HG03045 (cell line): ENCODE data around the gene TMED8.
A peak's percentile ranks its signal among the peaks of the same experiment; 100 is the strongest.
"Not testable (repeated sequence)": the region's sequence is repeated elsewhere in the genome, so short reads cannot be mapped to it uniquely, and the experiment has no call there.

Experiments used
- ATAC-seq: cut with Tn5 transposase; IDR thresholded peaks from one replicate; pipeline ENCODE4 v1.9.1; 2021; ENCODE audit warnings: mild to moderate bottlenecking, moderate library complexity; ENCODE audit not compliant: unreplicated experiment

TMED8 gene, protein sequence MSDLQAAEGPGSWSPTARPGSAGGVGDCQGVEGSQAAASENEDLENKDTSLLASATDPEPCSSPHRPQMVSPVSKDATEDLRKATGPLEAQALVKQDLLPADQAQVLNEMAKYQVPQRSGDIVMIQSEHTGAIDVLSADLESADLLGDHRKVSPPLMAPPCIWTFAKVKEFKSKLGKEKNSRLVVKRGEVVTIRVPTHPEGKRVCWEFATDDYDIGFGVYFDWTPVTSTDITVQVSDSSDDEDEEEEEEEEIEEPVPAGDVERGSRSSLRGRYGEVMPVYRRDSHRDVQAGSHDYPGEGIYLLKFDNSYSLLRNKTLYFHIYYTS

DNA sequence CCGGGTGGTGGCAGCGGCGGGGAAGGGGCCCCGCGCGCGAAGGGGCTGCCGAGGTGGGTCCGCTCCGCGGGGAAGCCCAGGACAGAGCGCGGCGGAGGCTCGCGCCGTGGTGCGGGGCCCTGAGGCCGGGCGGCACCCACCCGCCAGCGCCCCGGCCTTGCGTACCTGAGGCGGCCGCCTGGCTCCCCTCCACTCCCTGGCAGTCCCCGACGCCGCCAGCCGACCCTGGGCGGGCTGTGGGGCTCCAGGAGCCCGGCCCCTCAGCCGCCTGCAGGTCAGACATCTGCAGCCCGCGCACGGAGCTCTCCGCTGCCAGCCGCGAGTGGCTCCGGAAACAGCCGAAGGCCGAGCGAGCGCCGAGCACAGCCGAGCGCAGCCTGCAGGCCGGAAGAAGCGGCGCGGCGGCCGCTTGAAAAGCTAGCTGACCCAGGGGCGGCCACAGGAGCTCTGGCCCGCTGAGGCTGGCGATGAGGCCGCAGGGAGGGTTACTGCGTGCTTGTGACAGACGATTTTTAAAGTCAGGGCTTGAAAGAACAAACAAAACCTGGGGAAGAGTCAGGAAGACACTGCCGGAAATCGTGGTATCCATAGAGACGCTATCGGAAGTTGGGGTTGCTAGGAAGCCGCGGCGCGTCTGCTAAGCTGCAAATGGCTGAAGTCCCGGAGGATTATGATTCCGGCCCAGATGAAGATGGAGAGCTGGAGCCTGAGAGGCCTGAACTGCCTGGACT, at the start of gene TMED8, which contains the start of gene SAMD15:
TSS of gene TMED8 (minus strand) at position 324 of the 731 bp plus-strand sequence. CDS start at position 283, 41 bp downstream.
TSS of gene SAMD15 (plus strand) at position 609 of the 731 bp plus-strand sequence. CDS start at position 649, 40 bp downstream.
- peak; percentile 89 for ATAC-seq

DNA sequence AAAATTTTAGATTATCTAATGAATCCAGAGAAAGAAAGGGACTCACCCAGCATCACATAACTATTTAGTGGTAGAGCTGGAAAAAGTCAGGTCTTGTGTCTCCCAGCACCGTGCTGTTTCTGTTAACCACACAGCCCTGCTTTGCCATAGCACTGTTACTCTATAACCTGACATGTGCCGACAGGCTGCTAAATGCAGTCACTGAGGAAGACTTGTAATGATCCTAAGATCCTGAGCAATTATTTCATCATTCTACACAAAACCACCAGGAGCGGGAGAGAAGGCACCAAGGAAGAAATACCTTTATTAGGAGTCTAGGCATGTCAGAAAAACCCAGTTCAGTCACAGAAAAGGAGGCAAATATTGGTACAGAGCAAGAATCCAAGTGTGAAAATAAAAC, 49.5 kb upstream of the TMED8 start:
- no peak for ATAC-seq

DNA sequence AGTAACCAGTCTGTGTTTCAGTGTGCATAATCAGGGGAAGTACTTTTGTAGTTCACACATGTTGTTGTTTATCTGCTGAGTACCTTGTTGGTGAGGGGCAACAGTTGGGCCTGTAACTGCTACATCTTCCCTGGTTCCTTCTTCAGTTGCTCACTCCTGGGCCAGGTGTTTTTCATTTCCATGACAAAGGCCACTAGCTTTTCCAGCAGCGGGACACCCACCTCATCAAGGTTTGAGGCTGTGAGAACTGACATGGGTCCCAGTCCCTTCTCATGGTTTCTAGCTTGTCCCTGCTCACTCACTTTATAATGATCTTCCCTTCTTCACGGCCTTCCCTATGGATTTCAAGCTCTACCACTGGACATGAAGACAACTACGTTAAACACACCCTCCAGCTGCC, 48.0 kb upstream of the TMED8 start:
- no peak for ATAC-seq

DNA sequence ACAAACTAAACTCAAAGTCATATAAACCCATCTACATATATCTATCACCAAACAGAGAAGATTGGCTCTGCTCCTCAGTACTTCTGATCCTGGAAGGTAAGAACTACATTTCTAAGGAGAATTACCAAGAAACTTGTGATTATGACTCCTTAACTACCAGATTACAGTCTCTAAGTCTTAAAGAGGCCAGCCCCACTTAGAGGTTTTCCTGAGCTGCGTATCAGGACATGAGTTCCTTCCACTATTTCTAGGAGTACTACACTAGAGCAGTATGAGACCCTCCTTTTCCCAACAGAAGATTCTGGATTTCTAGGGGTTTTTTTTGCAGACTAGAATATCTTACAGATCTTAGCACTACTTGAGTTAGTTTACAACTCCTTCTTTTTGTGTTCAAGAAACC, 46.5 kb upstream of the TMED8 start, which contains the start of gene NOXRED1:
TSS of gene NOXRED1 (minus strand) at position 101 of the 400 bp plus-strand sequence. CDS start 634 bp downstream, outside the sequence.
- no peak for ATAC-seq

DNA sequence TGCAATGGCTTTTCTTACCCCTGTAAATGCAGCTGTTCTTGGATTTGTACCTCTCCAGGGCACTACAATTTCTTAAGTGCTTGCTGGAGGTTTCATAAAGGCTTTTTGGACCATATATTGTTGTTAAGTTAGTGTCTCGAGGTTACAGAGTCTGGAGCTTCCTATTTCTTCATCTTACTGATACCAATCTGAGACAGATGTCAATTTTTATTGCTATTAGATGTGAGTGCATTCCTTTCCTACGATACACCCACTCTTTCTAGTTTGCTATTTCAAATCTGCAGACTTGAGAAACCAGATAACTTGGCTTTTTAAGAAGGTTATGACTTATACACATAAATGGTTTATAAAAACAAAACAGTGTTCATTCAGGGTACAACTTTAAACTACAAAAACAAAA, 44.3 kb upstream of the TMED8 start:
- no peak for ATAC-seq

DNA sequence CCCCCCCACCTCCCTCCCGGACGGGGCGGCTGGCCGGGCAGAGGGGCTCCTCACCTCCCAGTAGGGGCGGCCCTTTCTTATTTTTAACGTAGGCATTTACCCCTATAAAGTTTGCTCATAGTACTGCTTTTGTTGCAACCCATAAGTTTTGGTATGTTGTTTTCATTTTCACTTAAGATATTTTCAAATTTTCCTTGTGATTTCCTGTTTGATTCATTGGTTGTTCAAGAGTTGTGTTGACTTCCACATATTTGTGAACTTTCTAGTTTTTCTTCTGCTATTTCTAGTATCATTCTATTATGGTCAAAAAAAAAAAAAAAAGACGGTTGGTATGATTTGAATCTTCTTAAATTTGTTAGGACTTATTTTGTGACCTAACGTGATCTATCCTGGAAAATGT, 39.9 kb upstream of the TMED8 start:
- no peak for ATAC-seq

DNA sequence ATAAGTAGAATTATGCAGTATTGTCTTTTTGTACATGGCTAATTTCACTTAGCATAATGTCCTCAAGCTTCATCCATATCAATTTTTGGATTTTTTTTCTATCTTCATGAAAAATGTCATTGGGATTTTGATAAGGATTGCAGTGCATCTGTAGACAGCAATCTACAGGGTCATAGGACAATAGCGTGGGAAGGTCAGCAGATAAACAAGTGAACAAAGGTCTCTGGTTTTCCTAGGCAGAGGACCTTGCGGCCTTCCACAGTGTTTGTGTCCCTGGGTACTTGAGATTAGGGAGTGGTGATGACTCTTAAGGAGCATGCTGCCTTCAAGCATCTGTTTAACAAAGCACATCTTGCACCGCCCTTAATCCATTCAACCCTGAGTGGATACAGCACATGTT, 39.2 kb upstream of the TMED8 start:
- not testable (repeated sequence) for ATAC-seq

DNA sequence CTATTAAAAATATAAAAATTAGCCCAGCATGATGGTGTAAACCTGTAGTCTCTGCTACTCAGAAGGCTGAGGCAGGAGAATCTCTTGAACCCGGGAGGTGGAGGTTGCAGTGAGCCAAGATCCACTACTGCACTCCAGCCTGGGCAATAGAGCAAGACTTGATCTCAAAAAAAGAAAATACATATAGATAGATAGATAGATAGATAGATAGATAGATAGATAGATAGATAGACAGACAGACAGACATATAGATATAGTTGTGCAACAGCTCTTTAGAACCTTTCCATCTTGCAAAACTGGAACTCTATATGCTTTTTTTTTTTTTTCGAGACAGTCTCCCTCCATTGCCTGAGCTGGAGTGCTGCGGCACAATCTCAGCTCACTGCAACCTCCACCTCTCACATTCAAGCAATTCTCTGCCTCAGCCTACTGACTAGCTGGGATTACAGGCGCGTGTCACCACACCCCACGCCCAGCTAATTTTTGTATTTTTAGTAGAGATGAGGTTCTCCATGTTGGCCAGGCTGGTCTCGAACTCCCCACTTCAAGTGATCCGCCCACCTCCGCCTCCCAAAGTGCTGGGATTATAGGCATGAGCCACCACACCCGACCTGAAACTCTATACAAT, 38.6 kb upstream of the TMED8 start:
- ATAC-seq = not testable (repeated sequence)

DNA sequence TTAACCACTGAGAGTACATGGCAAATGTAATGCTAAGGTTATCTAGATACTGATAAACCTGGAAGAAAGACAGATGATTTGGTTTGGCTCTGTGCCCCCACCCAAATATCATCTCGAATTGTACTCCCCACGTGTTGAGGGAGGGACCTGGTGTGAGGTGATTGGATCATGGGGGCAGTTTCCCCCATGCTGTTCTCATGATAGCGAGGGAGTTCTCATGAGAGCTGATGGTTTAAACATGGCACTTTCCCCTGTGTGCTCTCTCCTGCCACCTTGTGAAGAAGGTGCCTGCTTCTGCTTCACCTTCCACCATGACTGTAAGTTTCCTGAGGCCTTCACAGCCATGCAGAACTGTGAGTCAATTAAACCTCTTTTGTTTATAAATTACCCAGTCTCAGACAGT, 32.2 kb upstream of the TMED8 start:
- no peak for ATAC-seq

DNA sequence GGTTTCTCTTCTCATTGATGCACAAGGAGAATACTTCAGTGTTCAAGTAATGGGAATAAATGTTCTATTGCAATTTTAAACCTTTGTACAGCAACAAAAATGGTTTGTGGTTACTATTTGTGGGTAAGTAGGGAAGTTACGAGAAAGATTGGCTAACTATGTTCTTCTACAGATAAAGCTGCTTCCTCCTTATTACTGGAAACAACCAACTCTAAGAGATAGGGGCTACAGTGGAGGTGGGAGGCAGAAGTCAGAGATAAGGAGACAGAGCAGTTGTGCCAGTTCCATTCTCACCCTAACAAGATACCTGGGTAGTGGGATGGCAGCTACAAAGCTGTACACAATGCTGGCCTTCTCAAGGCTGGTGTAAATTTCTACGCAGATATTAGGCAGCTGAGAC, 30.3 kb upstream of the TMED8 start:
- no peak for ATAC-seq

DNA sequence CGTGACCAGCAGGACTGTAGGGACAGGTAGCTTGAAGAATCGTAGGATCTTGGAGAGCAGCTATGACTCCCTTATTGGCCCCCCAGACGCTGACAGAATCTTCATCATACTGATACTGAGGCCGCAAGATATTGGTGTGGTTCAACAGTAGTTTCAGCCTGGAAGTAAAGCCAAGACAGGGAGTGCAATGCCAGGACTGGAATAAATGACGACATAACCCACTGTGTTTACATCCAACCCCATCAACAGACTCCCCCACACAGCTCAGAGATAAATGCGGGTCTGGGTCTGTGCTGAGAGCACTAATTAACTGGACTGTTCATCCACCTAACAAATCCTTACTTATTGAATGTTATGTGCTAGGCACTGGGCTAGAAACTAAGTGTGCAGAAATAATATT, 29.8 kb upstream of the TMED8 start:
- ATAC-seq = no peak

DNA sequence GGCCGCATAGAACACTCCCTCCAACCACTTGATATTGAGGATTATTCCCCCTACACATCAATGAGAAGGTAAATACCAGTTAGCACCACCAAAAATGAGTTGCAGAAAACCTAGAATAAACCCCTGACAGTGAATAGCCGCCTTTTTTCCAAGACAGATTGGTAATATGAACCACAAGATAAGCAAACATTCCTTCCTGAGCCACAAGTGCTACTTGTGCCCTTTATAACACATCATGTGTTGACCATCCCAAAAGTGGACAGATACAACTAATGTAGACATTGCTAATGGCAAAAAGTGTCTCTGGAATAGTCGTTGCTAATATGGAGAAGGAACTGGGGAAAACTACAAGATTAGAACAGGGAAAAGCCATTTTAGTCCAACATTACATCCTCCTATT, 29.2 kb upstream of the TMED8 start:
- no peak for ATAC-seq

DNA sequence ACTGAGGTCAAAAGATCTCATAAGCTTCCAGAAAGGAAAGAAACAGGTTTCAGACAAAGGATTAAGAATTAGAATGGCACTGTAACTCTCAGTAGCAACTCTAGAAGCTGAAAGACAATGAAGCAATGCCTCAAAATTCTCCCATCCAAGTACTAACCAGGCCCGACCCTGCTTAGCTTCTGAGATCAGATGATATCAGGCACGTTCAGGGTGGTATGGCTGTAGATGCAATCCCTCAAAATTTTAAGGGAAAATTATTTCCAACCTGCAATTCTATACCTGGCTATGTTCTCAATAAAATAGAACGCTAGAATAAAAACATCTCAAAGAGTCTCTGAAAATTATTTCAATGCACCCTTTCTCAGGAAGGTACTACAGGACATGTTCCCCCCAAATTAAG, 26.9 kb upstream of the TMED8 start:
- no peak for ATAC-seq

DNA sequence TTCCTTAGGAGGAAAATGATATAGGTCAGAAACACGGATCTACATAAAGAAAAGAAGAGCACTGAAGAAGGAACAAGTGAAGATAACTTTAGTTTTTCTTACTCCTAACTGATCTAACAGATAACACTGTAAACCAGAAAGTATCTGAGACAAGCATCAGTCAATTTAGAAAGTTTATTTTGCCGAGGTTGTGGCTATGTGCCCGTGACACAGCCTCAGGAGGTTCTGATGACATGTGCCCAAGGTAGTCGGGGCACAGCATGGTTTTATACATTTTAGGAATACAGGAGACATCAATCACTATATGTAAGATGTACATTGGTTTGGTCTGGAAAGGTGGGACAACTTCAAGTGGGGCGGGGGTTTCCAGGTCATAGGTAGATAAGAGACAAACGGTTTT, 23.3 kb upstream of the TMED8 start:
- no peak for ATAC-seq

DNA sequence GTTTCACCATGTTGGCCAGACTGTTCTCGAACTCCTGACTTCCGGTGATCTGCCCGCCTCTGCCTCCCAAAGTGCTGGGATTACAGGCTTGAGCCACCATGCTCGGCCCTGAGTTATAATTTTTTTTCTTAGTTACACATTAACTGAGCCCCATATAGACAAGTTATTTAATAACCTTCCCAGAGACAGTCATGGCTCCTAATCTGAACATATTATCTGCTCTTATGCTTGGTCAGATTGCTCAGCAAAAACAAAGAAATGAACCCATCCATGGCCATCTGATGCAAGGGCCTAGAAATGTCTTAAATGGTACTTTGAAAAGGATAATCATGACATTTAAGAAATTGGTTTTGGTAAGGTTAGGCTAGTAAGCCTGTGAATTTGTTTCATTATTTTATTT, 13.3 kb upstream of the TMED8 start:
- ATAC-seq = no peak

DNA sequence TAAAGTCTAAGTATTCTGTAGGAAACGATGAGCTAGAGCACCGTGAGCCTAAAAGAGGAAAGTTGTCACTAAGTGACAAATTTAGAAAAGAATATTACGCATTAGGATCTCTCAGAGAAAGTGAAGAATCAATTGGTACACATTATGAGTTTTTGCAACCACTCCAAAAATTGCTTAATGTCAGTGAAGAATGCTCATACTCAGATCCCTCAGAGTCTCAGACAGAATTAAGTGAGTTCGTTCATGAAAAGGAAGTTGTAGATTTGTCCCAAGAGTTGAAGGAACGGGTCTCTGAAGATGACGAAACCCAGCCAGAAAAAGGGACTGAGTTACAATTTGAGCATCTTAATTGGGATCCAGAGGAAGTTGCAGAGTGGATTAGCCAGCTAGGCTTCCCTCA, 1.8 kb upstream of the TMED8 start:
- no peak for ATAC-seq

DNA sequence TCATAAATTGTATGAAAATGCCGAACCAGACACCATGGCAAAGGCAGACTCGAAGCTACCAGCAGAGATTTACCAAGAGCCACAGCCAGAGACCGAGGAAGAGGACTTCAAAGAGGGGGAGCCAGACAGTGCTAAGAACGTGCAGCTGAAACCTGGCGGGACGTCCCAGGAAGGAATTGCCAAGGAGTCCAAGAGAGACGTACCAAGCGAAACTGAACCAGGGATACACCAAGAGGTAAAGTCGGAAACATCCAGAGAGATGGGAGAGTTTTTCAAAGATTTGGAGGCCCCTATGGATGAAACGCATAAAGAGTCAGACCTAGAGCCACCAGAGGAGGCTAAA, 579 bp upstream of the TMED8 start:
- ATAC-seq = peak; percentile 0

DNA sequence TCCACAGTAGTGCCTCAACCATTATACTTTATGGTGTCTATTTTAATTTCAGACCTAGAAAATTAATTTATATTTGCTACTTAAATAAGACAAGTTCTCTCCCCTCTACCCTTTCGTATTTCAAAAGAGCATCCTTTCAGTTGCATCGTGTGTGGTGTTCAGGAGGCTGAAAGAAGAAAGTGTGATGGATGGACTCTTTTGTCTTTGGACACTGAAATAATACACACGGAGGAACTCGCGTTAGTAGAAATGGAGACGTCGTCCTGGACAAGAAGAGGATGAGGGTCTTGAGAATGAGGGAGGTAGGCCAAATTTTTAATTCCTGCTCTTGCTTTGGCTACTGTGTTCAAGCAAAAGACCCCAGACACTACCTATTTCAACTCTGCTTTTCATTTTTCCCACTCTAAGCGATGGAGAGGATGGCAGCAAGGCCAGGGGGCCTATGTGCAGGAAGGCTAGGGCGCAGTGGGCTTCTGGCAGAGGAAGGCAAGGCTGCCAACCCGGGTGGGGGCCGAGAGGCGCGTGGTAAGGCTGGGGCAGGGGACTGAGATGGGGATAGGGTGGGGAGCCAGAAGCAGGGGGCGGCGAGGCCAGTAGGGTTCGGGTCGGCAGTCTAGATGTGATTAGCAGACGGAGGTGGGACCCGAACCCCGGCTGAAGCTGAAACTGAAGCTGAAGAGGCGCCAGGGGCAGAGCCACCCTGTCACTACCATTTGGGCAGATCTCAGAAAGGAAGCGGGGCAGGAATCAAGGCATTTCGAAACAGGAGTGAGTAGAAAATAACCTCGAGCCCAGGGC, 722 bp downstream of the TMED8 start:
- peak; percentile 13 for ATAC-seq

DNA sequence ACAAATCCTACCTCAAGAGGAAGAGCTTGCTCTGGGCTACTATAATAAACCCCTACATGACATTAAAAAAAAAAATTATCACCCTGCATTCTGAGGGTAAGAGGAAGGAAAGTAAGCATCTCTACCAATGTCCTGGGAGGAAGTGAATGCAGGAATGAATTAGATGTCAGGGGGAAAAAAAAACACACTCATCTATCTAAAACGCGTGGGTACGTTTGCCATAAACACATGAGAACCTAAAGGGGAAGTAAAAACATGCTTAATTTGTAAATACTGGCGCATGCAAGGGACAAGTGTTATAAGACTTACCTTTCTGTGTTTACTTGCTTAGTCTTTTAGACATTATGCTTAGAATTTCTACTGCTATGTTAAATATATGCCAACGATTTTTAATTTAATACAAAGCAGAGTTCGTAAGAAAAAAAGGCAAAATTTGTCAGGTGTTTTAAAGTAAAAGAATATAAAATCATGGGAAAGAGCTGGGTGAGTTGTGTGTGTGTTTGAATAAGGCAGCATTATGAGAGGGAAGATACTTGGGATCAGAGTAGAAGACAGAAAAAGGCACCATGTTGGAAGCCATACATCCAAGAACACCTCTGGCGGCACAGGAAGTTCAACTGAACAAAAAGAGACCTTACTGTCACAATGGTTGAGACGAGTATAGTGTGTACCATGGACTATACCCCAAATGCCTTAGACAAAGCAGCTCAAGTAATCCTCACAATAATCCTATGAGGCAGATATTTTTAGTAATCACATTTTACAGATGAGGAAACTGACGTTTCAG, 1.5 kb downstream of the TMED8 start:
- no peak for ATAC-seq

DNA sequence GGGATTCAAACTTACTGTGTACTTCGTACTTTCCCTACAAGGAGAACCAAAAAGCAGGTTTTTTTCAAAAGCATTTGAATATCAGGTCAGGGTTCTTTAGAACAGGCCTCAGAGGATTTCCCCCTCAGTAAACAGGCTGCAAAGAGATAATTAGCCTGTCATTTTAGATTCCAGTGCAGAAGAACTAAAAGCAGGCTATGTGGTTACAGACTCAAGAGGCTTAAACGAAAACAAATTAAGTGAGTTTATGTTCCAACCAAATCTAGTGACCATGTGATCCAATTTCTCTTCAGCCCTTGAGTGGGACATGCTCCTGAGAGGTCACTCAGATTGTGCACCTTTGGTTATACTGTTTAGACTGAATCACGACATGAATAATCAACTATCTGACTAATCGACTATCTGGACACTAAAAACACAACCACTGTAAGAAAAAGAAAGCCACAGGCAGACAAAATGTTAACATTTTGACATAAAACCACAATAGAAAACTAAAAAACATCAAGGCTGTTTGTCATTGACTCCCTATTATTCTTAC, 4.5 kb downstream of the TMED8 start:
- ATAC-seq = no peak
